NCI-H446 (cell line): ENCODE measurements around the gene CSF1R.
"Not testable (repeated sequence)": the region's sequence is repeated elsewhere in the genome, so short reads cannot be mapped to it uniquely, and the experiment has no call there.

Experiments used
- DNase-seq, 2 experiments: peaks; one replicate each; lab custom pipeline; 2025; lab: John Stamatoyannopoulos, UW

Gene CSF1R

GRCh38 chr5:150055326-150056074 lies 30.9 kb downstream of the CSF1R start:
- no peak for DNase-seq

GRCh38 chr5:150054569-150054968 lies 31.8 kb downstream of the CSF1R start:
- no peak for DNase-seq

GRCh38 chr5:150053713-150054392 lies 32.5 kb downstream of the CSF1R start:
- no peak for DNase-seq

GRCh38 chr5:150052956-150053712 lies 33.2 kb downstream of the CSF1R start:
- DNase-seq: no peak

- DNase-seq: no peak
Measured at GRCh38 chr5:150052226-150052955, 34.0 kb downstream of the CSF1R start.

- no peak for DNase-seq
Measured at GRCh38 chr5:150051657-150052195, 34.6 kb downstream of the CSF1R start.

GRCh38 chr5:150050172-150050811 lies 36.1 kb downstream of the CSF1R start:
- DNase-seq: not testable (repeated sequence)

- no peak for DNase-seq
Measured at GRCh38 chr5:150046031-150046430, 40.3 kb downstream of the CSF1R start.

GRCh38 chr5:150045549-150045948 lies 40.8 kb downstream of the CSF1R start:
- no peak for DNase-seq

- DNase-seq: no peak
Measured at GRCh38 chr5:150044712-150045111, 41.6 kb downstream of the CSF1R start.

- DNase-seq: no peak
Measured at GRCh38 chr5:150044329-150044681, 42.0 kb downstream of the CSF1R start.

GRCh38 chr5:150043657-150044328 lies 42.6 kb downstream of the CSF1R start:
- no peak for DNase-seq

GRCh38 chr5:150042459-150042858 lies 43.9 kb downstream of the CSF1R start:
- no peak for DNase-seq

- no peak for DNase-seq
Measured at GRCh38 chr5:150038547-150038946, 47.8 kb downstream of the CSF1R start.

GRCh38 chr5:150036513-150036912 lies 49.8 kb downstream of the CSF1R start:
- no peak for DNase-seq

- DNase-seq: no peak
Measured at GRCh38 chr5:150035139-150035895, 51.0 kb downstream of the CSF1R start.

GRCh38 chr5:150034662-150035061 lies 51.7 kb downstream of the CSF1R start:
- DNase-seq: no peak

GRCh38 chr5:150033334-150033733 lies 53.0 kb downstream of the CSF1R start:
- no peak for DNase-seq

GRCh38 chr5:150028047-150028446 lies 58.3 kb downstream of the CSF1R start:
- DNase-seq: not testable (repeated sequence)

GRCh38 chr5:150026682-150027172 lies 59.6 kb downstream of the CSF1R start:
- no peak for DNase-seq
